NCI-H2171 (cell line): Measurements from ENCODE around the gene BLOC1S4.
A peak's percentile ranks its signal among the peaks of the same experiment; 100 is the strongest.

Experiments
- DNase-seq: peaks from one replicate; lab custom pipeline; 2025; lab: John Stamatoyannopoulos, UW

The BLOC1S4 gene

DNA sequence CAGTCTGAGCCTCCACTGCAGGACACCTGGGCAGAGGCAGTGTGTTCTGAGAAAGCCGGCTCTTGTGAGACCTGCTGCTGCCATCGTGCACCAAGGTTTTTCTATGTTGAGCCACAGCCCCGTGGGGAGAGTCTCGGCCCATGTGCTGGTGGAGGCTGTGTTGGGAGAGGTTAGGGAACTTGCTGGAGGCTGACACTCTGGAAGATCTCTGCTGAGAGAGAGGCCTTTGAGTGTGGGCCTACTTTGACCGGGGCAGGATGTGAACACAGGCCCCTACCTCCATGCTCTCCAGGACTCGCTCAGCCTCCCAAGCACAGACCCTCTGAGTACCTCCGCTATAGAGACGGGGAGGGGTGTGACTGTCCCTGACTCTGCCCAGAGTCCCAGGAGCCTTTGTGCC lies 23.6 kb upstream of the BLOC1S4 start:
- no peak for DNase-seq

DNA sequence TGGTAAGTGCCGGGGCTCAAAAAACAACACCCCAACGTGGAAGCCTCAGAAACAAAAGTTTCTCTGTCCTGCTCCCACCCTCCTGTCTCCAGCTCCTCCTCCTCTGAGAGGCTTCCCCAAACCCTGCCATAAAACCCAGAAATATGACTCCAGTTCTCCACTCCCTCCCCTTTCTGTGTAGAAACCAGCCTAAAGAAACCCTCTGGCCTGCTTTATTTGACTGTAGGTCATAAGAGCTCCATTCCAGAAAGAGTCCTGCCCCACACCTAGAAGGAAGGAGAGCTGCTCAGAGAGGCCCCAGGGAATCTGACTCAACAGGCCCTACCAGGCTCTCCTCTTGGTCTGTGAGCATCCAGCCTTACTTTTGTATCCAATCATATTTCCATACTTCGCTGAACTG lies 23.2 kb upstream of the BLOC1S4 start:
- DNase-seq, result no peak

DNA sequence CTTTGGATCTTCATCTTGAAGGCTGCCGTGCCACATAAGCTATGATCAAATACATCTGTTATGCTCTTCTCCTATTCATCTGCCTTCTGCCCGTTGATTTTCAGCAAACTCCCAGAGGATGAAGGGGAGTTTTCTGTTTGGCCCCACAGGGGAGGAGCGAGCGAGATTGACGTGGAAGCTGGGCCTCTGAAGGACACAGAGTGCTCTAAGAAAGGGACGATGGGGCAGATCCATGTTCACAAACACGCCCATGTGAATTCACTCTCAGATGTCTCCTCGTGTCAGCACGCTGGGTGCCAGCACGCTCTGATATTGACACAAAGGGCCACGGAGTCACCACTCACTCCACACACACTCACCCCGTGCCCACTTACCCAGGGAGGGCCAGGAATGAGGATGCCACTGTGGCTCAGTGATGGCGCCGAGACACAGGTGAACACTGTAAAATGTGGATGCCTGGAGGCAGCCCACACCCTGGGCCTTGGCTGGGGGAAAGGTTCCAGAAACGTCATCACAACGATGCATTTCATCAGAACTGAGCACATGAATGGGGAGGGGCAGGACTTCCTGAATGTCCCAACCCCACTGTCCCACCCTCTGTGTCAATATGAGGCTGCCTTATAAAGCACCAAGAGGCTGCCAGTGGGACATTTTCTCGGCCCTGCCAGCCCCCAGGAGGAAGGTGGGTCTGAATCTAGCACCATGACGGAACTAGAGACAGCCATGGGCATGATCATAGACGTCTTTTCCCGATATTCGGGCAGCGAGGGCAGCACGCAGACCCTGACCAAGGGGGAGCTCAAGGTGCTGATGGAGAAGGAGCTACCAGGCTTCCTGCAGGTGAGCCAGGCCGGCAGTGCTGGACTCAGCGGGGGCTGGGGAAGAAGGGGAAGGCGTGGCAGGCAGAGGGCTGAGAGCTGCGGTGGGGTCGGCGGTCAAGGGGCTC lies 22.5 kb upstream of the BLOC1S4 start, which contains the start of gene S100P:
Gene S100P, plus strand, starts transcription at position 648 of the 946 bp plus-strand sequence. Its CDS starts 55 bp downstream, at position 703.
- DNase-seq, result no peak

- no peak for DNase-seq
These were observed 21.6 kb upstream of the BLOC1S4 start for GRCh38 chr4:6694177-6694901.

- DNase-seq, result no peak
These were observed 20.0 kb upstream of the BLOC1S4 start for GRCh38 chr4:6695660-6696610.

GRCh38 chr4:6696611-6697010 lies 19.4 kb upstream of the BLOC1S4 start:
- DNase-seq, result no peak

DNA sequence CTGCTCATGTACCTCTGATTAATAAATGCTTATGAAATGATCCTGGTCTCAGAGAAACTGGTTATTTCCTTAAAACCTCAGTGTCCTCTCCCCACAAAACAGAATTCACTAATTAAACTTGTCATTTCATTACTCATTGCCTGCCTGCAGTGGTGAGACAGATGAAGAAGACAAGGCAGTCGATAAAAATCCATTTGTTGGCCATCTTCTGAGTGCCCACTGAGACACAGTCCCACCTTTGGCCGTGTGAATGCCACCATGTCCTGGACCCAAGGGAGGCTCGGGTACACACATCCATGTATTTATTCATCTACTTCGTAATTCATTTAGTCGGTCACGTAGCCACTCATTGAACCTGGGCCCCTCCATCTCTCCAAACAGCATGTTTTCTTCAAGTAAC lies 18.8 kb upstream of the BLOC1S4 start:
- no peak for DNase-seq

DNA sequence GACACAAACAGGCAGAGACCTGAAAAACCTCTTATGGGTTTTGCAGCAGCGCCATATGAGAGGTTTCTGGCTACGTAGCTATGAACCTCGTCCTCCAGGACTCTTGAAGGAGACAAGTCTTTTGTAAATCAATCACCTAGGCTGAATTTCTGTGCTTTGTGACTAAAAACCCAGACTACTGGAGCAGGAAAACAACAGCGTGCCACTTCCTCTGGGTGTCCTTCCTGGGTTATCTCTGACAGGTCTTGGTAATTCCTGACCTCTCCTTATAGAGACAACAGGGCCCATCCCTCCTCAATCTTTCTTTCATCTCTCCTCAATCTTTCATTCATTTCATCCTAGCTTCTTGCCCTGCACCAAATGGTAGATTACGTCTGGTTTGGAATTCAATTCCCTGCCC lies 16.6 kb upstream of the BLOC1S4 start:
- no peak for DNase-seq

GRCh38 chr4:6699903-6700302 lies 16.1 kb upstream of the BLOC1S4 start:
- DNase-seq, result no peak

- DNase-seq, result no peak
These were observed 14.6 kb upstream of the BLOC1S4 start for GRCh38 chr4:6701371-6701770.

DNA sequence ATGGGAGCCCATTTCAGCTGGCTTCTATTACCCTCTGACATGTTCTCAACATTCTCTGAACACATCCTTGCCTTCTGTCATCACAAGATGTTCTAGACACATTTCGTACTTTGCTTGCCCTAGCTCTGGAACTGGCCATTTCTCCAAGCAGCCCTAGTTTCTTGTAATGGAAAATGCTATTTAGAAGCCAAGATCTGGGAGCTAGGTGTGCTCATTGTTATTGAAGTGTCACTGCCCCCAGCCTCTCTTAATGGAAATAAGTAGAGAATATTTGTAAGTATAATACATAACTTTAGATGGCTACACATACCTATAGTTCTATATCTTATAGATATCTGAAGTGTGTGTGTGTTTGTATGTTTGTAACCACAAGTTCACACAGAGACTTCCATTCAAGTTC lies 13.2 kb upstream of the BLOC1S4 start:
- no peak for DNase-seq

DNA sequence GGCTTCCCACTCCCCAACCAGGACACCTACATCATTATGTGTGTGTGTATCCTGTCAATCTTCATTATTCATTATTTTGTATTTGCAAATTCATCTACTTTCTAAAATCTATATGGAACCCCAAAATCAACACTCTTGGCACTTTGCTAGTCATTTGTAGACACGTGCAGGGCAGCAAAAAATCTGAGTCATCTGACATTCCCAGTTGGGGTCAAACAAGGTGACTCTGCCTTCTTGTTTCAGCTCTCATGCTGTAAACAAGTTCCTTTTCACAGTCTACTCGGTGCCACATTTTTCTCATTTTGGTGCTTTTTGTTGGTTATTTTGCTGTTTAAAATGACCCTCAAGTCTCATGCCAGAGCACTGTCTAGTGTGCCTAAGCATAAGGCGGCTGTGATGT lies 12.2 kb upstream of the BLOC1S4 start:
- no peak for DNase-seq

- no peak for DNase-seq
These were observed 10.3 kb upstream of the BLOC1S4 start for GRCh38 chr4:6705646-6706045.

DNA sequence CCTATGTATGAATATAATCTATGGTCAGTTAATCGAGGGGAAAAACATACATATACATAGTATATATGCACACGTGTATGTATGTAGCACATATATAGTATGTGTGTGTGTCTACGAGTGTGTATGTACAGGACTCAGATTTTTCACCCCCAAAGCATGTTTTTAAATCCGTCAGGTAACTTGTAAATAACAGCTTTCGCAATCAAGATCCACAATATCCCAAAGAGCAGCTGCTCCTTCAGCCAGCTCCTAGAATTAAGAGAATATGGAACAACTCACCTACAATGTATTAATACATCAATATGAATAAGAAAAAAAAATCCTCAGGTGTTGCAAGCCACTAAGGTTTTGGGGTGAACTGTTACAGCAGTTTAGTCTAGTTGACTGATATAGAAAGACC lies 9.8 kb upstream of the BLOC1S4 start:
- DNase-seq, result no peak

GRCh38 chr4:6709230-6710114 lies 6.5 kb upstream of the BLOC1S4 start, which contains the start of gene MRFAP1L1:
TSS of gene MRFAP1L1 (minus strand) at chr4:6709865. CDS start at chr4:6709629, 236 bp downstream.
- peak; percentile 89 for DNase-seq

DNA sequence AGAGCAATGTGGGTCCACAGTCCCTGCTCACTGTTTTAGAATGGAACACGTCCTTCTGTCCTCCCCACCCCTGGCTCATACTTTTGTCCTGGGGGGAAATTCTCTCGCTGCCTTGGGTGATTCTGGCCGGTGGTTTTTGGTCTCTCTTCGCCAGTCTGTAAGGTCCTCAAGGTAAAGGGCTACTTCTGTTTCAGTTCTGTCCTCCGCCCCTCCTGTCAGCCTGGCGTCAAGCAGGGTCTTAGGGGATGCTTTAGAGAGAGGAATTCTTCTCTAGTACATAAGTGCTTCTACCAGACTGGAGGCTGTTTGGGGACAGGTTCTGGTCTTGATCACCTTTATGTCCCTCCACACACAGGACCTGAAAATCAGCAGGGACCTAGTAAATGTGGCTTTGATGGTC lies 5.7 kb upstream of the BLOC1S4 start:
- DNase-seq, result no peak

DNA sequence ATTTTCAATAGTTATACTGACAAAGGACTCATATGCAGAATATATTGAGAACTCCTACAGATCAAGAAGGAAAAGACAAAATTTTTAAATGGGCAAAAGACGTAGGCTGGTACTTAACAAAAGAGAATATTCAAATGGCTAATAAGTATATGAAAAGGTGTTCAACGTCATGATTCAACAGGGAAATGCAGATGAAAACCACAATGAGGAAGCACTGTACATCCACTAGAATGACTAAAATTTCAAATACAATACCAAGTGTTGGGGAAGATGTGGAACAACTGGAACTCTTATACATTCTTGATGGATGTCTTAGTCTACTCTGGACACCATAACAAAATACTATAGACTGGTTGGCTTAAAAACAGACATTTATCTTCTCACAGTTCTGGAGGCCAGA lies 5.0 kb upstream of the BLOC1S4 start:
- DNase-seq, result no peak

DNA sequence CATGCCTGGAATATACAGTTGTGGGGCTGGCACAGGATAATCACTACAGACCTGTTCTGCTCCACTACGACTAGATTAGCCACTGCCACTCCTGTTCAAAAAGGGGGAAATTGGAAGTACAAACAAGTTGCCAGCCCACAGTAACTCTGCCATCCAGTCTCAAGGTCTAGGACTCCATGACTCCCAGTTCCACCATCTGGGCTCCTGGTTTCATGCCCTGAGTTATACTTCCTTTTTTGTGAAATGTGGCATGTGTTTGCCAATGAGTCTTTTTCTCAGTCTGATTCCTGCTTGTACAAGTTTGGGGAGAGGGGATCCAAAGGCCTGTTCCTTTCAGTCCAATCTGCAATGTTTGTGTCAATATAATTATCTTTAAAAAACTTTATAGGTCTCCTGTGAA lies 1.0 kb upstream of the BLOC1S4 start:
- DNase-seq, result no peak

- DNase-seq, result no peak
These were observed 313 bp upstream of the BLOC1S4 start for GRCh38 chr4:6715704-6716017.

DNA sequence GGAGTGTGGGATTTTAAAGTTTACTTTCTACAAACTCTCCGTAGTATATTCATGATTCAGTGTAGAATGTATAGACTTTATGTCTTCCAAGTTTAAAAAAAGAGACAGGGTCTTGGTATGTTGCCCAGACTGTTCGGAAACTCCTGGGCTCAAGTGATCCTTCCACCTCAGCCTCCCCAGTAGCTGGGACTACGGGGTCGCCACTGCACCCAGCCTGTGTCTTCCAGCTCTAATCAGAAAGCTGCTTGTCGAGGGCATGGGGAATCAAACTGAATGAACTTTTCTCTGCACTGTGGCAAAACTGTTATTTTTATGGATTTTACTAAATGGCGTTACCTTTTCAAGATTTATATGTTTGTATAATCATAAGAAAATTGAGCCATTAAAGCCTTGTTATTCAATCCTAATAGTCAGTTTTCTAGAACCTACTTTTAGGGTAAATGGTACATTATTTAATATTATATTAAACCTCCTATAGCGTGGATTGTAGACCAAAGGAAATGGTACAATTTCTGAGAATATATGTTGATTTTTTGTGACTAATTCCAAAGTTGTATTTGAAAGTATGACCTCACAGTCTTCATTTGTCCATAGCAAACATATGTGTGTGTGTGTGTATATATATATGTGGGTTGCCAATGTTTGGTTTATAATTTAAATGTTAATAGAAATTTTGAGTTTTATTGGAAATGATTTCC lies 1.1 kb downstream of the BLOC1S4 start:
- DNase-seq, result no peak
